Activated naive CD4-positive, alpha-beta T cell treated with anti-CD3 and anti-CD28 coated beads, Interleukin-2, amount 10 ng/mL, durations not matched to agents 7 days and 5 days (primary cell): ENCODE data around the gene UTF1.
"Not testable (repeated sequence)": the region's sequence is repeated elsewhere in the genome, so short reads cannot be mapped to it uniquely, and the experiment has no call there.

Experiments used
- CTCF ChIA-PET: fragments of 350-600 bp; sonication (Branson Sonifier 250); formaldehyde crosslinking; loops from one replicate; lab custom pipeline; 2021; ENCODE audit warnings: antibody characterized with exemption; lab: Charles Lee
- DNase-seq: peaks from one replicate; pipeline ENCODE4 v3.0.0-alpha.2; 2020
- H3K27ac Mint-ChIP-seq: one replicate; pipeline ENCODE4 v1.8.0; 2021; ENCODE audit warnings: mild to moderate bottlenecking, moderate library complexity, mixed read lengths
- H3K27me3 Mint-ChIP-seq: one replicate; pipeline ENCODE4 v1.8.0; 2021; ENCODE audit warnings: mild to moderate bottlenecking, mixed read lengths
- H3K36me3 Mint-ChIP-seq: one replicate; pipeline ENCODE4 v1.8.0; 2021; ENCODE audit warnings: mixed read lengths
- H3K4me1 Mint-ChIP-seq: one replicate; pipeline ENCODE4 v1.8.0; 2021; ENCODE audit warnings: mixed read lengths
- H3K4me3 Mint-ChIP-seq: one replicate; pipeline ENCODE4 v1.8.0; 2021; ENCODE audit warnings: mild to moderate bottlenecking, moderate library complexity, mixed read lengths
- H3K9me3 Mint-ChIP-seq: one replicate; pipeline ENCODE4 v1.8.0; 2021; ENCODE audit warnings: mixed read lengths

The UTF1 gene

GRCh38 chr10:133221756-133222155, 8.3 kb upstream of the UTF1 start:
- peaks cover 45% of the 10 kb centered on the region for H3K27me3 Mint-ChIP-seq
- DNase-seq, H3K27ac Mint-ChIP-seq, CTCF ChIA-PET, H3K4me3 Mint-ChIP-seq, H3K36me3 Mint-ChIP-seq, H3K9me3 Mint-ChIP-seq: not testable (repeated sequence)
- peaks cover 15% of the 10 kb centered on the region for H3K4me1 Mint-ChIP-seq

- Mint-ChIP-seq H3K27ac (no peak overlapping the region), H3K4me3 (no peak overlapping the region), H3K4me1 (peaks cover 21% of the 10 kb centered on the region), H3K36me3 (no peaks in the 10 kb centered on the region), H3K27me3 (peaks cover 59% of the 10 kb centered on the region), H3K9me3 (no peaks in the 10 kb centered on the region)
- CTCF ChIA-PET, result no interaction called here
- no peak for DNase-seq
Observed at GRCh38 chr10:133224076-133224475, 5.9 kb upstream of the UTF1 start.

DNA sequence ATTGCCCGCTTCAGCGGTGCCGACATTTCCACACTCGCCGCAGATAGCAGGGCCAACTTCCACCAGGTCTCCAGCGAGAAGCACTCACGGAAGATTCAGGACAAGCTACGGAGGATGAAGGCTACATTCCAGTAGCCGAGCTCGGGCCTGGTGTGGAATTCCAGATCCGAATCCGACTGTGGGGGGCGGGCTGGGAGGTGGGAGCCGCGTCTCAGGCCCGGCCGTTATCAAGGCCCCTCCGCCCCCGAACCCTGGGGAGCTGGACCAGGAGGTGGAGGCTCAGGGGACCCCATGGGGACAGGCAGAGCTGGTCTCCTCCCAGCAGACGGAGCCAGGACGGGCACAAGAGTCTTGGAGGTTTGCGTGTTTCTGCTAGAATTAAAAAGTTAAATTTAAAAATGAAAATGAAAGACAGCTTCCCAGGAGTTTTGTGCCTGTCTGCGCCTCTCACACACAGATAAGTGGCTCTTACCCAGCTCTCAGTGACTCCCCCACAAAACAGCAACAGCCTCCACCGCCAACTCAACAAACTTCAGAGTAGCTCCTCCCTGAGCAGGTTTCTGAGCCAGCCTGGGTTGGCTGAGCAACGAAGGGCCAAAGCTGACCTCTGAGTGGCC, 5.2 kb upstream of the UTF1 start:
- Mint-ChIP-seq H3K27me3 (peaks cover 59% of the 10 kb centered on the region), H3K27ac (no peak overlapping the region), H3K4me3 (no peak overlapping the region), H3K4me1 (peaks cover 25% of the 10 kb centered on the region), H3K9me3 (no peaks in the 10 kb centered on the region), H3K36me3 (peaks cover 2% of the 10 kb centered on the region)
- no peak for DNase-seq
- CTCF ChIA-PET, result interaction anchor here (0.7 to 1.8 kb wide), 3 partner anchors 32 to 104 kb away, joined by 3 to 9 read pairs (median 3); no protein-coding TSS in a partner anchor

DNA sequence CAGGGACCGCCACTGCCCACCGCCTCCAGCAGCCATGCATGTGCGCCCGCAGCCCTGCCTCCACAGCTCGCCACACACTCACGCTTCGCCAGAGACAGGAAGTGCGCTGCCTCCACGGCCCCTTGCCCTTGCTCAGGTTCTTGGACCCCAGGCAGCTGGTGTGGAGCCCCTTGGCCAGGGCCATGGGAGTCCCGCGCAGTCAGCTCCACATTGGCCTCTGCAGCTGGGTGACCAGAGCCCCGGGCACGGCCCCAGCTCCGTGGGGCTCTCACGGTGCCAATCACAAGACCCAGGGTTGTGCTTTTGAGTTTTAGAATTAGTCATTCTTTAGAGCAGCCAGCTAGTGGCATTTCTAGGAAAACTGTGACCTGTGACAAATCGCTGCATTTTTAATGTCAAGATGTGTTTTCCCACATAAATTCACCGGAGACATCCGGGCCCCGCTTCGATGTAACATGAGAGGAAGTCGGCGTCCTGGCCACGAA, 4.3 kb upstream of the UTF1 start:
- Mint-ChIP-seq H3K27me3 (peaks cover 65% of the 10 kb centered on the region), H3K36me3 (peaks cover 2% of the 10 kb centered on the region), H3K9me3 (no peaks in the 10 kb centered on the region), H3K4me3 (peak overlapping the region; percentile 53), H3K27ac (peak overlapping the region; percentile 76), H3K4me1 (peaks cover 25% of the 10 kb centered on the region)
- no peak for DNase-seq
- CTCF ChIA-PET, result interaction anchor here (1.3 to 1.8 kb wide), 3 partner anchors 31 to 82 kb away, joined by 3 to 9 read pairs (median 4); no protein-coding TSS in a partner anchor

DNA sequence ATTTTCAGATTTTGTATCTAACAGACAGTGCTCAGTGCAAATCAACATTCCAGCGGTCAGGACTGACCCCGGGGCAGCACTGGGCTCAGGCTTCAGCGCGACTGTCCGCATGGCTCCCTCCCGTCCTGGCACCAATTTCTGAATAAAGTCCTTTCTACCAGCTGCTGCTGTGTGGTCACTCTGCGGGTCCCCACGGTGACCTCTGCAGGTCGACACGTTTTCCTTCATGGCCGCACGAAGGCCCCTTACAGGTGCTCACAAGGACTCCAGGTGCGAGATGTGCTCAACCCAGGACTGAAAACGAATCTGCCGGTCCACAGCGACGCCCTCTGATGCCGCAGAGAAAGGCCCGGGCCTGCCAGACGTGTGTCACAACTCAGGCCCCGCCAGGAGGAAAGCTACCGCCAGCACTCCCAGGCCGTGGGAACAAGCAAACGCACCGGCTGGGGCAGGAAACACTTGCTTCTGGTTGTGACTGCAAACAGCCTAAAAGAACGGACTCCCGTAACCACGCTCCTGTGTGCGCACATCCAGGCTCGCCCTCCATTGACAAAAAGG, 3.7 kb upstream of the UTF1 start:
- Mint-ChIP-seq H3K4me1 (peaks cover 25% of the 10 kb centered on the region), H3K27ac (peak overlapping the region; percentile 76), H3K36me3 (peaks cover 2% of the 10 kb centered on the region), H3K9me3 (no peaks in the 10 kb centered on the region), H3K4me3 (peak overlapping the region; percentile 53), H3K27me3 (peaks cover 65% of the 10 kb centered on the region)
- CTCF ChIA-PET, result interaction anchor here (1.3 to 1.8 kb wide), 3 partner anchors 31 to 83 kb away, joined by 3 to 9 read pairs (median 4); no protein-coding TSS in a partner anchor
- peak; percentile 39 for DNase-seq

DNA sequence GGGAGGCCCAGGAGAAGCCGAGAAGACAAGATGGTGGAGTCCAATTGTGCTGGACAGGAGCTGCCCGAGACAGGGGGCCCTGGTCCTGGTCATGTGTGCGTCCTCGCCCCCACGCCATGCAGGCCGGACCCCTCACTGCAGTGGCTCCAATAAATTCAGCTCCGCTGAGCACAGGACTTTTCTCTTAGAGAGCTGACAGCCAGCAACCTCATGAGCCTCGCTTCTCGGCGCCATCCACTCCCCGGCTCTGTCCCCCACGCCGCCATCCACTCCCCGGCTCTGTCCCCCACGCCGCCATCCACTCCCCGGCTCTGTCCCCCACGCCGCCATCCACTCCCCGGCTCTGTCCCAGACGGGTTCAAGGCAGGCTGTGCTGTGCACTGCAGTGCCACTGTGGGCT, 2.8 kb upstream of the UTF1 start:
- H3K4me1 Mint-ChIP-seq, result peaks cover 25% of the 10 kb centered on the region
- H3K36me3 Mint-ChIP-seq, result peaks cover 2% of the 10 kb centered on the region
- no peaks in the 10 kb centered on the region for H3K9me3 Mint-ChIP-seq
- H3K4me3 Mint-ChIP-seq, result no peak overlapping the region
- H3K27me3 Mint-ChIP-seq, result peaks cover 72% of the 10 kb centered on the region
- H3K27ac Mint-ChIP-seq, result no peak overlapping the region
- DNase-seq, result no peak
- CTCF ChIA-PET, result no interaction called here

- Mint-ChIP-seq H3K9me3 (no peaks in the 10 kb centered on the region), H3K27ac (peak overlapping the region; percentile 1), H3K27me3 (peaks cover 89% of the 10 kb centered on the region), H3K4me1 (peaks cover 24% of the 10 kb centered on the region), H3K4me3 (no peak overlapping the region), H3K36me3 (peaks cover 2% of the 10 kb centered on the region)
- DNase-seq, result no peak
- CTCF ChIA-PET, result no interaction called here
Observed at GRCh38 chr10:133229265-133230043, 563 bp upstream of the UTF1 start.

- peaks cover 98% of the 10 kb centered on the region for H3K27me3 Mint-ChIP-seq
- H3K4me1 Mint-ChIP-seq, result peaks cover 26% of the 10 kb centered on the region
- no peak overlapping the region for H3K4me3 Mint-ChIP-seq
- DNase-seq, result peak; percentile 34
- CTCF ChIA-PET, result no interaction called here
- H3K36me3 Mint-ChIP-seq, result peaks cover 2% of the 10 kb centered on the region
- no peaks in the 10 kb centered on the region for H3K9me3 Mint-ChIP-seq
- no peak overlapping the region for H3K27ac Mint-ChIP-seq
Observed at GRCh38 chr10:133230387-133231195, 574 bp downstream of the UTF1 start.

DNA sequence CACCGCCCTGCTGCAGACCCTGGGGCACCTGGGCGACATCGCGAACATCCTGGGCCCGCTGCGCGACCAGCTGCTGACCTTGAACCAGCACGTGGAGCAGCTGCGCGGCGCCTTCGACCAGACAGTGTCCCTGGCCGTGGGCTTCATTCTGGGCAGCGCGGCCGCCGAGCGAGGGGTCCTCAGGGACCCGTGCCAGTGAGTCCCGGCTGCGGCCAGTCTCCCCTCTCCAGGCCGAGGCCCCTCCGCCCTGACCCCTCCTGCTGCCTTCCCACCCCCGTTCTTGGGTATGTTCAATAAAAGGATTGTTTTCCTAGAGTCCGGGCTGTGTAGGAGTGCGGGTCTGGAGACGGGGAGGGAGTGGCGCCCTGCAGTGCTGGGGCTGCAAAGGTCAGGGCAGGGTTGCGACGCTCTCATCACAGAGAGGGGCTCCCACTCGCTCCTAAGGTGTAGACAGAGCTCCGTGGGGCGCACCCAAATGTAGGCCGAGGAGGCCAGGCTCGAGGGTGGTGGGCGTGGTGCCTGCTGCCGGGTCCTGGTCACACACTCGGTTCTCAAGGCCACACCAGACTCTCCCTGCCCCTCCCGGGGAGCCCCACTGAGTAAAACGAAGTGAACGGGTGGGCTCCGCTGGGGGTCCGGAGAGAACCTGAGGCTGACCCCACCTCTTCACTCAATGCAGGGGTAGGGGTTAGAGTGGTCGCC, 1.4 kb downstream of the UTF1 start:
- peaks cover 2% of the 10 kb centered on the region for H3K36me3 Mint-ChIP-seq
- H3K4me1 Mint-ChIP-seq, result peaks cover 21% of the 10 kb centered on the region
- DNase-seq, result no peak
- no peak overlapping the region for H3K27ac Mint-ChIP-seq
- no peak overlapping the region for H3K4me3 Mint-ChIP-seq
- H3K27me3 Mint-ChIP-seq, result peaks cover 98% of the 10 kb centered on the region
- no peaks in the 10 kb centered on the region for H3K9me3 Mint-ChIP-seq
- CTCF ChIA-PET, result no interaction called here

GRCh38 chr10:133231946-133232574, 2.0 kb downstream of the UTF1 start:
- no peak for DNase-seq
- H3K9me3 Mint-ChIP-seq, result no peaks in the 10 kb centered on the region
- peaks cover 98% of the 10 kb centered on the region for H3K27me3 Mint-ChIP-seq
- peaks cover 2% of the 10 kb centered on the region for H3K36me3 Mint-ChIP-seq
- H3K4me3 Mint-ChIP-seq, result no peak overlapping the region
- H3K27ac Mint-ChIP-seq, result no peak overlapping the region
- peaks cover 14% of the 10 kb centered on the region for H3K4me1 Mint-ChIP-seq
- CTCF ChIA-PET, result no interaction called here

DNA sequence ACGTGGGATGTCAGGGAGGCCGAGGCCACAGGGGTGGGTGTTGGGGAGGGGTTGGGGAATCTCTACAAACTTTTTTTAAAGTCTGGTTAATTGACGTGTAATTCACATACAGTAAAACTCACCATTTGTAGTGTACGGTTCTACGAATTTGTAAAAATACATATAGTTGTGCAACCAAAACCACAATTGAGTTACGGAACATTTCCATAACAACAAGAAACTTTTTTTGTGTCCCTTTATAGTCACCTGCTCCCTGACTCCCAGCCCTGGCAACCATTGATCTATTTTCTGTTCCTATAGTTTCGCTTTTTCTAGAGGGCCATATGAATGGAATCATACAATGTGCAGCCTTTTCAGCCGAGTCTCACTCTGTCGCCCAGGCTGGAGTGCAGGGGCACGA, 4.8 kb downstream of the UTF1 start:
- H3K27ac Mint-ChIP-seq, H3K36me3 Mint-ChIP-seq, DNase-seq, CTCF ChIA-PET, H3K4me1 Mint-ChIP-seq, H3K9me3 Mint-ChIP-seq: not testable (repeated sequence)
- Mint-ChIP-seq H3K4me3 (peak overlapping the region; percentile 26), H3K27me3 (peaks cover 98% of the 10 kb centered on the region)

DNA sequence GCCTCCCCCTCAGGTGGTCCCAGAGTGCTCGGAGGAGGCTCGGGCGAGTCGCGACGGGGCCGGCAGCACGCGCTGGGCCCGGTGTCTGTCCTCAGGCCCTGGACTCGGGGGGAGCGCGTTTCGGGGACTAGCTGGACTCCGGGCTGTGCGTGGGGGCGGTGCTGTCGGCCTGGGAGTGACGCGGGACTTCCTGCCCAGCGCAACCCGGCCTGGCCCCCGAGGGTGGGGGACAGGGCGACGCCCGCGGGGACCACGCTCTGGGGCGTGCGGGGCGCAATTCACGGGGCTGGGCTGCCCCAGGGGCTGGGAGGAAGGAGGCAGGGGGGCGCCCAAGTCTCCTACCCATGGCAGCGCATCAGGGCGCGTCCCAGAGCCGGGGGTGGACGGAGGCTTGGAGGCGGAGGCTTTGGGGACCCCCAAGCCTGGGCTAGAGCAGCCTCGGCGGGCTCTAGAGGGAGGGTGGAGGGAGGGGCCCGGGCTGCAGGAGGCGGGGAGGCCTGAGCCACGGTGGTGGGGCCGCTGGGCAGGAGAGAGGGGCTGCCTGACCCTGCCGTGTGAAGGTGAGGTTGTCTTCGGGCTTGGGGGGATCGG, 5.3 kb downstream of the UTF1 start:
- H3K9me3 Mint-ChIP-seq, result no peaks in the 10 kb centered on the region
- H3K27ac Mint-ChIP-seq, result no peak overlapping the region
- H3K36me3 Mint-ChIP-seq, result no peaks in the 10 kb centered on the region
- H3K4me3 Mint-ChIP-seq, result peak overlapping the region; percentile 26
- peaks cover 8% of the 10 kb centered on the region for H3K4me1 Mint-ChIP-seq
- DNase-seq, result no peak
- peaks cover 99% of the 10 kb centered on the region for H3K27me3 Mint-ChIP-seq
- CTCF ChIA-PET, result no interaction called here

- Mint-ChIP-seq H3K27me3 (peaks cover 100% of the 10 kb centered on the region), H3K36me3 (no peaks in the 10 kb centered on the region), H3K9me3 (no peaks in the 10 kb centered on the region), H3K27ac (no peak overlapping the region), H3K4me3 (no peak overlapping the region), H3K4me1 (peaks cover 11% of the 10 kb centered on the region)
- DNase-seq, result no peak
- CTCF ChIA-PET, result no interaction called here
Observed at GRCh38 chr10:133235932-133236331, 5.9 kb downstream of the UTF1 start.
